Left ventricle myocardium inferior (tissue), 1 donor: ENCODE results near the gene GFM1. TPM values are rescaled to one million over a fixed set of nuclear protein-coding genes. Genes with fewer than 3 reads are reported as not detected.
"Not testable (repeated sequence)": the region's sequence is repeated elsewhere in the genome, so short reads cannot be mapped to it uniquely, and the experiment has no call there.

Experiments used
- DNase-seq: peaks from one replicate; pipeline ENCODE4 v3.0.0-alpha.2; 2020
- H3K27ac ChIP-seq: fragments of 200-600 bp; replicated peaks from 2 replicates; pipeline ENCODE4 v1.8.0; 2021
- H3K27me3 ChIP-seq: fragments of 200-600 bp; 2 replicates; pipeline ENCODE4 v1.8.0; 2021; ENCODE audit warnings: low read depth
- H3K36me3 ChIP-seq: fragments of 200-600 bp; 2 replicates; pipeline ENCODE4 v1.8.0; 2021
- H3K4me1 ChIP-seq: fragments of 200-600 bp; 2 replicates; pipeline ENCODE4 v1.8.0; 2021
- H3K4me3 ChIP-seq: fragments of 200-600 bp; 2 replicates; pipeline ENCODE4 v1.8.0; 2021; ENCODE audit warnings: mild to moderate bottlenecking, moderate library complexity
- H3K9me3 ChIP-seq: fragments of 200-600 bp; replicated peaks from 2 replicates; pipeline ENCODE4 v1.8.0; 2021
- CTCF ChIP-seq: fragments of 200-600 bp; IDR thresholded peaks from 2 replicates; pipeline ENCODE4 v1.8.0; 2021; ENCODE audit warnings: antibody characterized with exemption, mild to moderate bottlenecking, borderline replicate concordance
- intact Hi-C: fragments of 100-400 bp; cut with micrococcal nuclease; formaldehyde crosslinking; loops from one replicate; pipeline ENCODE4 v1.11.0; 2022
- total RNA-seq: library from RNA; stranded (reverse); fragmentation: NEBNext Ultra II Directional; extraction: Animal tissue kit (Norgen Biotek cat#: 25700); gene quantifications from one replicate; pipeline ENCODE4 v1.2.1, GENCODE V29; 2021
- donor health status: DM: no; HTN: yes; CAD: no; lungs with severe emphysema.

The GFM1 gene
- total RNA-seq, 1 donor from 2014 or later = 60.5 TPM

- intact Hi-C loops = no loop called here
- peaks cover 48% of the 10 kb centered on the region for H3K36me3 ChIP-seq
- no peaks in the 10 kb centered on the region for H3K9me3 ChIP-seq
- no peak overlapping the region for H3K4me3 ChIP-seq
- no peaks in the 10 kb centered on the region for H3K4me1 ChIP-seq
- H3K27me3 ChIP-seq = no peaks in the 10 kb centered on the region
- DNase-seq = no peak
- TF ChIP-seq CTCF = no peak
- H3K27ac ChIP-seq = no peak overlapping the region
Observed at GRCh38 chr3:158685159-158685558, 40.8 kb downstream of the GFM1 start.

DNA sequence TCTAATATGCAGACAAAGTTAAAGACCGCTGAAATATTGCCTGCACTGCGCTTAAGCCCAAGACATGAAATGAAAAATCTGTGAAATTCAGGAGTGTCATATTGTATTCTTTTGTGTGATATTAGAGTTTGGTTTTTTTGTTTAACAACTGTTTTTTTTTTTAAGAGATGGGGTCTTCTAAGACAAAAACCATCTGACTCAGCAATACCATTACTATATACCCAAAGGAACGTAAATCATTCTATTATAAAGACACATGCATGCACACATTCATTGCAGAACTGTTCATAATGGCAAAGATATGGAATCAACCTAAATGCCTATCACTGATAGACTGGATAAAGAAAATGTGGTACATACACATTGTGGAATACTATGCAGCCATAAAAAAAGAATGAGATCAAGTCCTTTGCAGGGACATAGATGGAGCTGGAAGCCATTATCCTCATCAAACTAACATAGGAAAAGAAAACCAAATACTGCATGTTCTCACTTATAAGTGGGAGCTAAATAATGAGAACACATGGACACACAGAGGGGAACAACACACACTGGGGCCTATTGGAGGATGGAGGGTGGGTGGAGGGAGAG lies 49.6 kb downstream of the GFM1 start:
- peaks cover 42% of the 10 kb centered on the region for H3K36me3 ChIP-seq
- intact Hi-C loops, DNase-seq, H3K9me3 ChIP-seq, H3K4me1 ChIP-seq, H3K27ac ChIP-seq, H3K4me3 ChIP-seq, H3K27me3 ChIP-seq: not testable (repeated sequence)

GRCh38 chr3:158696618-158697017 lies 52.3 kb downstream of the GFM1 start:
- H3K4me3 ChIP-seq = no peak overlapping the region
- TF ChIP-seq CTCF = no peak
- H3K9me3 ChIP-seq = no peaks in the 10 kb centered on the region
- DNase-seq = no peak
- H3K4me1 ChIP-seq = peaks cover 14% of the 10 kb centered on the region
- H3K36me3 ChIP-seq = peaks cover 27% of the 10 kb centered on the region
- no peak overlapping the region for H3K27ac ChIP-seq
- no peaks in the 10 kb centered on the region for H3K27me3 ChIP-seq
- intact Hi-C loops = no loop called here

- no peak for TF ChIP-seq CTCF
- DNase-seq = no peak
- peaks cover 22% of the 10 kb centered on the region for H3K4me1 ChIP-seq
- intact Hi-C loops = no loop called here
- no peaks in the 10 kb centered on the region for H3K9me3 ChIP-seq
- no peak overlapping the region for H3K4me3 ChIP-seq
- H3K27ac ChIP-seq = no peak overlapping the region
- peaks cover 10% of the 10 kb centered on the region for H3K36me3 ChIP-seq
- H3K27me3 ChIP-seq = no peaks in the 10 kb centered on the region
Observed at GRCh38 chr3:158700559-158700958, 56.2 kb downstream of the GFM1 start.

- H3K27me3 ChIP-seq = no peaks in the 10 kb centered on the region
- peaks cover 12% of the 10 kb centered on the region for H3K36me3 ChIP-seq
- TF ChIP-seq CTCF = no peak
- H3K4me3 ChIP-seq = no peak overlapping the region
- H3K27ac ChIP-seq = no peak overlapping the region
- no peak for DNase-seq
- peaks cover 22% of the 10 kb centered on the region for H3K4me1 ChIP-seq
- no peaks in the 10 kb centered on the region for H3K9me3 ChIP-seq
- intact Hi-C loops = no loop called here
Observed at GRCh38 chr3:158701420-158702065, 57.2 kb downstream of the GFM1 start.

DNA sequence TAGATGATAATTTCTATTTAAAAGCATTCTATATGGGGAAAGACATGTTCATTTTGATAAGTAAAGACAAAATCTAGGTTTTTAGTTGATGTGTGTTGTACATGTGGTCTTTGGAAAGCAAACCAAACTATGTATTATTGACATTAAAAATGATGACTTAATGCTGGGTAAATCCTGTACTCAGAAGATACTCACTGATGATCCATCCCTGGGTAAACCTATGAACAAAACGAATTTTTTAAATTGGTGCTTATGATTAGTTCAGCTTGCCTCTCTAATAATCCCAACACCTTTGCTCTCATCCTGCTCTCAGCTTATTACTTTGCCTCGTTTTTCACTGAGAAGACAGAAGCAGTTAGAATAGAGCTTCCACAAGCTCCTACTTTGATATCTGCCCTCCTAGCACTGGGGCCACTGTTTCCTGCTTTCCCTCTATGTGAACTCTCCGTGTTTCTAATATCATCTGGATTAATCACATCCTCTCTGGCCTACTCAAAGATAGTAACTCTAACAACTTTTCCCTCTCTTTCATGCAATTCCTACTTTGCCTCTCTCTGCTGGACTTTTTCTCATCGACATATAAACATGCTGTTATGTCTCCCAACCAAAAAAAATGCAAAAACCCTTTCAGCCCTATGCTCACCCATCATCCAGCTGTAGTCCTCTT lies 58.6 kb downstream of the GFM1 start:
- no peak for DNase-seq
- TF ChIP-seq CTCF = no peak
- H3K9me3 ChIP-seq = no peaks in the 10 kb centered on the region

More for the DNA sequence above, 58.6 kb downstream of the GFM1 start:
- Histone ChIP-seq H3K36me3 (peaks cover 20% of the 10 kb centered on the region), H3K27ac (no peak overlapping the region), H3K4me1 (peaks cover 22% of the 10 kb centered on the region), H3K27me3 (no peaks in the 10 kb centered on the region), H3K4me3 (no peak overlapping the region)
- intact Hi-C loops = no loop called here
